Measurements from ENCODE around the gene MACROD2.
A peak's percentile ranks its signal among the peaks of the same experiment; 100 is the strongest.
"Not testable (repeated sequence)": the region's sequence is repeated elsewhere in the genome, so short reads cannot be mapped to it uniquely, and the experiment has no call there.

MACROD2 gene

GRCh38 chr20:15523400-15523799, 1528.1 kb downstream of the MACROD2 start:
- no peak for DNase-seq (ENCODE audit: low spot score)

GRCh38 chr20:15528391-15529111, 1533.2 kb downstream of the MACROD2 start:
- no peak for DNase-seq (ENCODE audit: low spot score)

GRCh38 chr20:15535863-15536262, 1540.5 kb downstream of the MACROD2 start:
- no peak for DNase-seq (ENCODE audit: low spot score)

GRCh38 chr20:15537200-15537599, 1541.9 kb downstream of the MACROD2 start:
- DNase-seq (ENCODE audit: low spot score) = not testable (repeated sequence)

- DNase-seq (ENCODE audit: low spot score) = no peak
Observed at GRCh38 chr20:15542655-15543054, 1547.3 kb downstream of the MACROD2 start.

GRCh38 chr20:15544742-15545141, 1549.4 kb downstream of the MACROD2 start:
- no peak for DNase-seq (ENCODE audit: low spot score)

GRCh38 chr20:15546525-15547023, 1551.3 kb downstream of the MACROD2 start:
- DNase-seq (ENCODE audit: low spot score) = no peak

- no peak for DNase-seq (ENCODE audit: low spot score)
Observed at GRCh38 chr20:15547119-15547518, 1551.8 kb downstream of the MACROD2 start.

GRCh38 chr20:15550116-15550870, 1555.0 kb downstream of the MACROD2 start:
- no peak for DNase-seq (ENCODE audit: low spot score)

GRCh38 chr20:15555913-15556312, 1560.6 kb downstream of the MACROD2 start:
- DNase-seq (ENCODE audit: low spot score) = no peak

GRCh38 chr20:15556869-15557268, 1561.6 kb downstream of the MACROD2 start:
- no peak for DNase-seq (ENCODE audit: low spot score)

GRCh38 chr20:15561070-15561569, 1565.8 kb downstream of the MACROD2 start:
- no peak for DNase-seq (ENCODE audit: low spot score)

- DNase-seq (ENCODE audit: low spot score) = peak; percentile 26
Observed at GRCh38 chr20:15561707-15562404, 1566.5 kb downstream of the MACROD2 start.

- DNase-seq (ENCODE audit: low spot score) = no peak
Observed at GRCh38 chr20:15563836-15564235, 1568.5 kb downstream of the MACROD2 start.

GRCh38 chr20:15564981-15565380, 1569.7 kb downstream of the MACROD2 start:
- DNase-seq (ENCODE audit: low spot score) = no peak

GRCh38 chr20:15565786-15566185, 1570.5 kb downstream of the MACROD2 start:
- DNase-seq (ENCODE audit: low spot score) = no peak

- DNase-seq (ENCODE audit: low spot score) = no peak
Observed at GRCh38 chr20:15567219-15567618, 1571.9 kb downstream of the MACROD2 start.

GRCh38 chr20:15570156-15570555, 1574.8 kb downstream of the MACROD2 start:
- no peak for DNase-seq (ENCODE audit: low spot score)

GRCh38 chr20:15571056-15571455, 1575.7 kb downstream of the MACROD2 start:
- DNase-seq (ENCODE audit: low spot score) = no peak

GRCh38 chr20:15575255-15575654, 1579.9 kb downstream of the MACROD2 start:
- DNase-seq (ENCODE audit: low spot score) = no peak

- no peak for DNase-seq (ENCODE audit: low spot score)
Observed at GRCh38 chr20:15576411-15576810, 1581.1 kb downstream of the MACROD2 start.

- no peak for DNase-seq (ENCODE audit: low spot score)
Observed at GRCh38 chr20:15578113-15578512, 1582.8 kb downstream of the MACROD2 start.
